Activated naive CD4-positive, alpha-beta T cell treated with anti-CD3 and anti-CD28 coated beads for 36 hours (primary cell): Measurements from ENCODE around the gene TYW1. TPM values are rescaled to one million over a fixed set of nuclear protein-coding genes. Genes with fewer than 3 reads are reported as not detected.
"Not testable (repeated sequence)": the region's sequence is repeated elsewhere in the genome, so short reads cannot be mapped to it uniquely, and the experiment has no call there.

Experiments
- CTCF ChIA-PET: fragments of 350-600 bp; sonication (Branson Sonifier 250); formaldehyde crosslinking; loops from one replicate; lab custom pipeline; 2021; ENCODE audit warnings: antibody characterized with exemption; lab: Charles Lee
- DNase-seq: peaks from one replicate; pipeline ENCODE4 v3.0.0-alpha.2; 2020
- H3K27ac Mint-ChIP-seq: one replicate; pipeline ENCODE4 v1.8.0; 2021; ENCODE audit warnings: mild to moderate bottlenecking, mixed read lengths
- H3K27me3 Mint-ChIP-seq: one replicate; pipeline ENCODE4 v1.8.0; 2021; ENCODE audit warnings: low read depth, mixed read lengths
- H3K36me3 Mint-ChIP-seq: one replicate; pipeline ENCODE4 v1.8.0; 2021; ENCODE audit warnings: low read depth, mixed read lengths
- H3K4me1 Mint-ChIP-seq: one replicate; pipeline ENCODE4 v1.8.0; 2021; ENCODE audit warnings: low read depth, mixed read lengths
- H3K4me3 Mint-ChIP-seq: one replicate; pipeline ENCODE4 v1.8.0; 2021; ENCODE audit warnings: mild to moderate bottlenecking, moderate library complexity, mixed read lengths
- H3K9me3 Mint-ChIP-seq: one replicate; pipeline ENCODE4 v1.8.0; 2021; ENCODE audit warnings: mixed read lengths
- intact Hi-C: fragments of 100-400 bp; cut with micrococcal nuclease; formaldehyde crosslinking; loops from one replicate; pipeline ENCODE4 v1.15.1; 2023
- total RNA-seq, 2 experiments: library from RNA; stranded (reverse); gene quantifications; one replicate each; pipeline ENCODE4 v1.2.3, GENCODE V29; 2021

TYW1 gene
- total RNA-seq, 2 experiments from 2014 or later = 12.9 to 13.5 TPM

DNA sequence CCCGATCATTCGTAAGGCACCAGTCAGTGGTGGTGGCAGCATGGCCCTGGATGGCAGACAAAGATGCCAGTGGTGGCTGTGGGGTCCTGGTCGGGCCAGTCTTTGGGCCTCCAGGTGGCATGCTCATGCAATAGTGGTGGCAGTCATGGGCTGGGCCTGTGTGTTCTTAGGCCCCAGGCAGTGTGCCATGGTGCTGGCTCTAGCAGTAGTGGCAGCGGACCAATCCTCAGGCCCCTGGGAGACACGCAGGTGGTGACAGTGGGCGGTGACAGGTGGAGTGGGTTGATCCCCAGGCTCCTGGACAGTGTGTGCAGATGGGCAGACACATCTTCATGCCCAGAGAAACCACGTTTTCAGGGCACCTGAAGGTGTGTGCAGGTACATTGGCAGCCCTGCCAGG, 159.4 kb downstream of the TYW1 start:
- DNase-seq, H3K4me3 Mint-ChIP-seq, CTCF ChIA-PET, H3K27ac Mint-ChIP-seq, H3K4me1 Mint-ChIP-seq, intact Hi-C loops, H3K9me3 Mint-ChIP-seq, H3K27me3 Mint-ChIP-seq: not testable (repeated sequence)
- peaks cover 29% of the 10 kb centered on the region for H3K36me3 Mint-ChIP-seq

DNA sequence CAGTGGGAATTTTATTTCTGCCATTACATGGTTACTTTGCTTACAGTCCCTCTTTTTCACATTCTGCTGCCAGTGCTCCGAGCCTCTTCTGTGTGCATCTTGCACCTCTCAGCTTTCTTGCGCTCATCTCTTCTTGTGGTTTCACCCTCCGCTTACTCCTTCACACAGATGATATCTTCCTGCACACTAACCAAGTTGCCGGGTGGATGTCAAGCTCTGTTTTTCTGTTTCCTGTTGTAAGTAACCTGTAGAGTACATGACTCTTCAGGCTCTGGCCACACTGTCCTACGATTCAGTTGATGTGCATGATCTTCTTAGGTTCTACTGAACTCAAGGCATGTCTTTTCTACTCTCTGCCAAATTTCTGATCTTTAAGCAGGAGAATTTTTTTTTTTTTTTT, 166.7 kb downstream of the TYW1 start:
- Mint-ChIP-seq H3K27ac (peak overlapping the region; percentile 39), H3K4me3 (peak overlapping the region; percentile 5), H3K4me1 (peaks cover 24% of the 10 kb centered on the region)
- peak; percentile 61 for DNase-seq
- H3K27me3 Mint-ChIP-seq, intact Hi-C loops, H3K9me3 Mint-ChIP-seq, H3K36me3 Mint-ChIP-seq, CTCF ChIA-PET: not testable (repeated sequence)

DNA sequence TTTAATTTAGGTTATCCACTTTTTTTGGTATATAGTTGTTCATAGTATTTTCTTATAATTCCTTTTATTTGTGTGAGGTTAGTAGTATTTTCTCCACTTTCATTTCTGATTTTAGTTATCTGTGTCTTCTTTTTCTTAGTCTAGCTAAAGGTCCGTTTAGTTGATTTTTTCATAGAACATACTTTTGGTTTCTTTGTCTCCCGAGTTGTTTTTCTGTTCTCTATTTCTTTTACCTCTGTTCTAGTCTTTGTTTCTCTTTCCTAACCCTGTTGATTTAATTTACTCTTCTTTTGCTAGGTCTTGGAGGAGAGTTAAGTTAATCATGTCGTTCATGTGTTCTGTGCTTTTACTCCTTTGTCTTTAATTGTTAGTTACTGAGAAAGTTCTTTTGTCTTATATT, 174.5 kb downstream of the TYW1 start:
- DNase-seq, H3K27me3 Mint-ChIP-seq, H3K36me3 Mint-ChIP-seq, H3K4me1 Mint-ChIP-seq, H3K9me3 Mint-ChIP-seq, CTCF ChIA-PET, intact Hi-C loops: not testable (repeated sequence)
- Mint-ChIP-seq H3K4me3 (peak overlapping the region; percentile 59), H3K27ac (peak overlapping the region; percentile 57)

DNA sequence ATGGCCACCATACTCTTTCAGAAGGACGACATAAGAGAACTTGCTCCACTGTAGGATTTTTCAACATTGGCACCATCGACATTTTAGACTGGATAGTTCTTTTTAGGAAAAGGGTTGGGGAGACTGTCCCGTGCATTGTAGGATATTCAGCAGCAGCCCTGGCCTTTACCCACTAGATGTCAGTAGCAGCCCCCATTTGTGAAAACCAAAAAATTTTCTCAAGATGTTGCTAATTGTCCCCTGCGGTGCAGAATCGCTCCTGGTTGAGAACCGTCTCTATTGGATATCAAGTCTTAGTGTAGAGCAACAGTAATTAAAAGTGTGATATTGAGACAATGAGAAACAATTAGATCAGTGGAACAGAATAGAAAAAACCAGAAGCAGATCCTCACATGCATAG, 180.1 kb downstream of the TYW1 start:
- intact Hi-C loops, H3K4me3 Mint-ChIP-seq, H3K4me1 Mint-ChIP-seq, H3K27ac Mint-ChIP-seq, DNase-seq, CTCF ChIA-PET, H3K9me3 Mint-ChIP-seq, H3K27me3 Mint-ChIP-seq, H3K36me3 Mint-ChIP-seq: not testable (repeated sequence)

DNA sequence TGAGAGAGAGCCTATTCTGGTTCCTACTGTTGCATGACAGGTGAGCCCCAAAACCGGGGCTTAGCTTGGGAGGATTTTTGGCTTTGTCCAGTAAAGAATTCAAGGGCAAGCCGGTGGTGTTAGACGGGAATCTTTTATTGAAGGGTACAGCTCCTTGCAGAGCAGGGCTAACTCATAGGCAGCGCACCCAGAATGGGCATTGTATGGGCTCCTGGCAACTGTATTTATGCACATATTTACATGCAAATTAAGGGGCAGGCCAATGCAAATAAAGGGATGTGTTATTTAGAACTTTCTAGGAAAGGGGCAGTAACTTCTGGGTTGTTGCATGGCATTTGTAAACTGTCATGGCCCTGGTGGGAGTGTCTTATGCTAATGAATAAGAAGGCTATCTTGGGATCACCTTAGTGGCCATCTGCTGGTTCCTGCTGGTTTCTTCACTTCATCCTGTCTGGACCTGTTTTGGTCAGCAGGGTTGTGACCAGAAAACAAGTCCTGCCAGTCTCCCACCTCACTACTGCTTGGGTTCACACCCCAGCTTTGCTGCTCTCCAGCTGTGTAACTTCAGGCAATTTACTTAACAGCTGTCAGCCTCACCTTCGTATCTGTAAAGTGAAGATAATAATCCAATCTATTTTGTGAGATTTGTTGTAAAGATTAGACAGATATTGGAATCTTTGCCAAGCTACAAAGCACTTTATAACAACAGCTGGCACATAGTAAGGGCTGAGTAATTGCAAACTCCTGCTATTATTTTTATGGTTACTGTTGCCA, 182.5 kb downstream of the TYW1 start:
- H3K4me3 Mint-ChIP-seq, H3K4me1 Mint-ChIP-seq, H3K9me3 Mint-ChIP-seq, intact Hi-C loops, H3K27me3 Mint-ChIP-seq, H3K27ac Mint-ChIP-seq, DNase-seq, CTCF ChIA-PET, H3K36me3 Mint-ChIP-seq: not testable (repeated sequence)

DNA sequence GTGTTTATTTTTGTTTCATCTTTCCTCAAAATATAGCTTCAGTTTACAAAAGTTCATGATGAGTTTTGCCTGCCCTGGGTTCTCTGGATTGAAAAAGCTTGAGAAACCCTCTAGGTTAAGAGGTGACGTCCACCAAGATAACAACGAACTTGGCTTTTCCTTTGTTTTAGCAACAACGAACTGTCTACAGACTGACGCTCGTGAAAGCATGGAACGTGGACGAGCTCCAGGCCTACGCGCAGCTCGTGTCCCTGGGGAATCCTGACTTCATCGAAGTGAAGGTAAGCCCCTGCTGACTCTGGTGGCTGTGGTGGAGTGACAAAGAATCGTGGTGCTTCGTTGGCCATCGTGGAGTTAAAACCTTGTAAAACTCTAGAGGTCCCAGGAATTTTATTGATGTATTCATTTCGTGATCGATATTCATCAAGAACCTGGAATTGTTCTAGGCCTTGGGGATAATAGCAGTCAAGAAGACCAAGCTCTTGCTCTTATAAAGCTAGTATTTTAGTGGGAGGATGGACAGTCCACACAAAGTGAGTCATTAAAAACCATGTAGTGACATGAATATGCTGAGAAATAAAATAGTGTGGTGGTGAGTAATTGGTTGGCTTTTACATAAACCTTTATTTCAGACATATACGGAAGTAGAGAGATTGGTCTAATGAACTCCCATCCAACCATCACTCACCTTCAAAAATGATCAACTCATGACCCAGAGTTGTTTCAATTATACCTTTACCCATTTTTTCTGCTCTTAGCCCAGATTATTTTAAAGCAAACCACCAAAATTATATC, 186.5 kb downstream of the TYW1 start:
- H3K9me3 Mint-ChIP-seq, H3K36me3 Mint-ChIP-seq, intact Hi-C loops, DNase-seq, H3K27me3 Mint-ChIP-seq, H3K4me3 Mint-ChIP-seq, H3K27ac Mint-ChIP-seq, CTCF ChIA-PET: not testable (repeated sequence)
- peaks cover 16% of the 10 kb centered on the region for H3K4me1 Mint-ChIP-seq

DNA sequence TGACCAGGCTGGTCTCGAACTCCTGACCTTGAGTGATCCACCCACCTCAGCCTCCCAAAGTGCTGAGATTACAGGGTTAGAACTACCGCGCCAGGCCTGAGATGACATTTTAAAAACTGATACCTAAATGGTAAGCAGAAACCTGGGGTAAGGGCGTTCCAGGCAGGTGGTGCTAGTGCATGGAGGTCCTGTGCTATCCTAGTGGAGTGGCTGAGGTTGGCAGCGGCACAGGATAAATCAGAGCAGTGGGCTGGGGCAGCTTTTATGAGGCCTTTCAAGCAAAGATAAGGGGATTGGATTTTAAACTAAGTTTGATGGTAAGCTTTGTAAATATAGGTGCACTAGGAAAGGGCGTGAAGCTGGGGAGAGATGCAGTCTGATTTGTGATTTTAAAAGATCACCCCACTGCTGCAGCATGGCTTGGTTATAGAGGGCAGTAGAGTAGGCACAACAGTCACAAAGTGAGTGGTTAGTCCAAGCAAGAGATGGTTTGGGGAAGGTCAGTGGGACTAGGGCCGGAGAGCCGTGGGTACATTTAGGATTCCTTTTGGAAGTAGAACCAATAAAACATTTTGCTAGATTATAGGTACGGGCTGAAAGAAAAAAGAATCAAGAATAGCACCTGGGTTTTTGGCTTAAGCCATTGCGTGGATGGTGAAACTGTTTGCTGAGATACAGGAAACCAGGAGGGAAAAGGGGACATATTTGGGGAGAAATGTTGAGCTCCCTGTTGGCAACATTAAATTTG, 188.5 kb downstream of the TYW1 start:
- Mint-ChIP-seq H3K4me1 (peaks cover 20% of the 10 kb centered on the region), H3K27ac (peak overlapping the region; percentile 6)
- CTCF ChIA-PET, intact Hi-C loops, H3K27me3 Mint-ChIP-seq, H3K4me3 Mint-ChIP-seq, DNase-seq, H3K36me3 Mint-ChIP-seq, H3K9me3 Mint-ChIP-seq: not testable (repeated sequence)

DNA sequence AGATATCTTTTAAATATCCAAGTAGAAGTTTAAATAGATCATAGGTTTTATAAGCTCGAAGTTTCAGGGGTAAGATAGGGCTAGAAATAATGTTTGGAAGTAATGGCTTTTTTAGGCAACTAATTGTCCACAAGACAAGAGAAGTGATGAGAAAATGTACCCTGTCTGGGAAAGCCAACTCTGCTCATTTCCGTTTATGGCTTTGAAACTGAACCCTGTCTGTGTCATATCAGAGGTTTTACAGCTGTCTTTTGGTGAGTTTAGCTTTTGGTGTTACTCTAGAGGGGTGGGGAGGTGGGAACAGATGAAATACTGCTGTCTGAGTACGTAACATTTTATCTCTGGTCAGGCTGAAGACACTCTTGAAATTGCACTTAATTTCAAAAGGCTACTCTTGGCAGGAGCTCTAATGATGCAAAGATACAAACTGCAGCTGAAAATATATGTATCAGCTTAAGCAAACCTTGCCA, 189.1 kb downstream of the TYW1 start:
- peaks cover 24% of the 10 kb centered on the region for H3K4me1 Mint-ChIP-seq
- H3K4me3 Mint-ChIP-seq, H3K27me3 Mint-ChIP-seq, CTCF ChIA-PET, DNase-seq, intact Hi-C loops, H3K36me3 Mint-ChIP-seq, H3K9me3 Mint-ChIP-seq: not testable (repeated sequence)
- H3K27ac Mint-ChIP-seq = peak overlapping the region; percentile 6

DNA sequence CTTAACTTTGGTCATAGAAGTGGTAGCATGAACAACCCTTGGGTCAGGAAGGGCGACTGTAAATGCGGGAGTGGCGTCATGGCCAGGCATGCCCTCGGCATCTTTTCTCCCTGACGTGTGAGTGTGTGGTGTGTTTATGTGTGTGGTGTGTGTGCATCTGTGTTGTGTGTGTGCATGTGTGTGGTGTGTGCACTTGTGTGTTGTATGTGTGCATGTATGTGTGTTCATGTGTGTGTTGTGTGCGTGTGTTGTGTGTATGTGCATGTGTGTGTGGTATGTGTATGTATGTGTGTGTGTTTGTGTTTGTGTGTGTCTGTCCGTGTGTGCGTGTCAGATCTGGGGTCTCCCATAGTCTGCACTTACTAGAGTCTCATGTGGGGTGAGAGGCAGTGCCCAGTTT, 192.5 kb downstream of the TYW1 start:
- H3K27me3 Mint-ChIP-seq, H3K27ac Mint-ChIP-seq, intact Hi-C loops, H3K36me3 Mint-ChIP-seq, DNase-seq, H3K9me3 Mint-ChIP-seq, H3K4me3 Mint-ChIP-seq, CTCF ChIA-PET: not testable (repeated sequence)
- H3K4me1 Mint-ChIP-seq = peaks cover 26% of the 10 kb centered on the region

DNA sequence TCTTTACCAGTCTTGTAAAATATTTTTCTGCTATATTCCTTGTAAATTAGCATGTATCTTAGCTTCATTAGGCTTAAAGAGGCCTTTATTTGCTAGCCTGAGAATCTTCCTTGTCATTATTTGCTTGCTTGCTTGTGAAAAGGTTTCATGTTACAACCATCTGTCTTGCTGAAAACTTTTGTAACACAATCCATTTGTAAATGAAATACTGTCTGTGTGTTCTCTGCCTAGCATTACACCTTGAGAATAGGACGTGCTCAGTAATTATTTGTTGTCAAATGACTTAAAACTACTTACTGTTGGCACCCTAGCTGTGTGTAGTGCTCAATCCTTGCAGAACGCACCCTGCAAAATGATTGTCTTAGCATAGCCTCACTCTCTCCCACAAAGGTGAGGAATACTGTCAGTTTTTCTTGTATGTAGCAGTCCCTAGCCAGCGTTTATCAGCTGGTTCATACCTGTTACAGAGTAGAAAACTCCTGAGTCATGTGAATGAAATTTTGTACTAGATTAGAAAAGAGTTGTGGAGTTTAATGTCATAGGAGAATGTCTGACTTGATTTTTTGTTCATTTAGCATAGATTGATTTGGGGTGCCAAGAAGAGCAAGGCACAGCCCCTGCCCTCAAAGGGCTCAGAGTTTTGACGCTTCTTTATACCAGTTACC, 193.3 kb downstream of the TYW1 start:
- H3K36me3 Mint-ChIP-seq, H3K27me3 Mint-ChIP-seq: not testable (repeated sequence)

DNA sequence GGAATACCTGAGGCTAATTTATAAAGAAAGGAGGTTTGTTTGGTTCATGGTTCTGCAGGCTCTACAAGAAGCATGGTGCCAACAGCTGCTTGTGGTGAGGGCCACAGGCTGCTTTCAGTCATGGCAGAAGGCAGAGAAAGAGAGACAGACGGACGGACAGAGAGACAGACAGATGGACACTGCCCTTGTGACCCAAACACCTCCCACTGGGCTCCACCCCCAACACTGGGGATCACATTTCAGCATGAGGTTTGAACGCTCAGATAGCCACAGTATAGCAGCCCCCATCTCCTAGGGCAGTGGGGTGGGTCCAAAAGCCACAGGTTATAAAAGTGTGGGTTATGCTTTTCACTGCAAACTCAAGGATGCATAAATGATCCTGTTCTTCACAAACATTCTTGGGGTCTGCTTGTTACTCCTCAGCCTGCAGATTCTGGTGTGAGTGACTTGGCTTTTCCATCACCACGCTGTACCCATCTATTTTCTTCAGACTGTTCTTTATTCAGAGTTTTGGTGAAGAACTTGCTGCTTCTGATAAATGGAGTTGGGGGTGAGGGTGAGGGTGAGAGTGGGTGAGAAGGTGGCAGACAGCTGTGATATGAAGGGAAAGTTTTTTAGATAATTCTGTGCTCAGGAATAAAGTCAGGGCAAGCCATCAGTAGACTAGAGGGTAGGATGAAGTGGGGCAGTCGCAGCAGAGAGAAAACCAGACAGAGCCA, 194.5 kb downstream of the TYW1 start:
- H3K4me1 Mint-ChIP-seq = peaks cover 15% of the 10 kb centered on the region
- H3K4me3 Mint-ChIP-seq = not testable (repeated sequence)
- H3K36me3 Mint-ChIP-seq = peaks cover 11% of the 10 kb centered on the region

More for the DNA sequence above, 193.3 kb downstream of the TYW1 start:
- H3K9me3 Mint-ChIP-seq, DNase-seq, CTCF ChIA-PET, H3K27ac Mint-ChIP-seq, H3K4me3 Mint-ChIP-seq, intact Hi-C loops: not testable (repeated sequence)
- peaks cover 23% of the 10 kb centered on the region for H3K4me1 Mint-ChIP-seq

More for the DNA sequence above, 194.5 kb downstream of the TYW1 start:
- intact Hi-C loops, DNase-seq, H3K9me3 Mint-ChIP-seq, H3K27ac Mint-ChIP-seq, H3K27me3 Mint-ChIP-seq, CTCF ChIA-PET: not testable (repeated sequence)
